ENCODE data around the gene CROCC. TPM values are rescaled to one million over a fixed set of nuclear protein-coding genes. Genes with fewer than 3 reads are reported as not detected.

The CROCC gene
- total and polyA plus RNA-seq, 9 of the 15 experiments (the other 6 are each of a cell fraction or from before 2014, with no cell fraction given): 0.17 to 15.4 (median 7.6) TPM

DNA sequence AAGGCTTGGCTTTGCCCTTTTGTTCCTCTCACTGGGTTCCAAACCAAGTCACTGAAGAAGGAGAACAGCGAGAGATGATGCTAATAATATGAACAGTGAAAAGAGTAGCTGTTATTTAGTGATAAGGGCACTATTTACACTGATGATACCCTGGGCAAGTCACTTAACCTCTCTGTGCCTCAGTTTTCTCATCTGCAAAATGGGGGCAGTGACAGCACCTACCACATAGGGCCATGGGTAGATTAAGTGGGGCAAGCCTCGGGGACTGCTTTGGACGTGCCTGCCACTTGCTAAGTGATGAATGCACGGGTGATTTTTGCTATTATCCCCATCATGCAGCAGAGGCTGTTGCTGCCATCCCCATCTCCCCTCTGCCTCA lies 80.8 kb downstream of the CROCC start (continued):
- TF ChIP-seq ESRRA (IDR thresholded peaks at IDR 0.05; ENCODE audit: borderline replicate concordance, low read depth): peak; percentile 71
- no peak for TF ChIP-seq PHB2 (IDR thresholded peaks at IDR 0.05; ENCODE audit: low read depth)
- peak in 1 of 2 experiments; percentile 88; a peak in 2 of 4 replicates for TF ChIP-seq RCOR1 (IDR thresholded peaks at IDR 0.05; ENCODE audit: borderline replicate concordance in 1 of 2, low read depth in 2 of 2, low read length in 2 of 2)

DNA sequence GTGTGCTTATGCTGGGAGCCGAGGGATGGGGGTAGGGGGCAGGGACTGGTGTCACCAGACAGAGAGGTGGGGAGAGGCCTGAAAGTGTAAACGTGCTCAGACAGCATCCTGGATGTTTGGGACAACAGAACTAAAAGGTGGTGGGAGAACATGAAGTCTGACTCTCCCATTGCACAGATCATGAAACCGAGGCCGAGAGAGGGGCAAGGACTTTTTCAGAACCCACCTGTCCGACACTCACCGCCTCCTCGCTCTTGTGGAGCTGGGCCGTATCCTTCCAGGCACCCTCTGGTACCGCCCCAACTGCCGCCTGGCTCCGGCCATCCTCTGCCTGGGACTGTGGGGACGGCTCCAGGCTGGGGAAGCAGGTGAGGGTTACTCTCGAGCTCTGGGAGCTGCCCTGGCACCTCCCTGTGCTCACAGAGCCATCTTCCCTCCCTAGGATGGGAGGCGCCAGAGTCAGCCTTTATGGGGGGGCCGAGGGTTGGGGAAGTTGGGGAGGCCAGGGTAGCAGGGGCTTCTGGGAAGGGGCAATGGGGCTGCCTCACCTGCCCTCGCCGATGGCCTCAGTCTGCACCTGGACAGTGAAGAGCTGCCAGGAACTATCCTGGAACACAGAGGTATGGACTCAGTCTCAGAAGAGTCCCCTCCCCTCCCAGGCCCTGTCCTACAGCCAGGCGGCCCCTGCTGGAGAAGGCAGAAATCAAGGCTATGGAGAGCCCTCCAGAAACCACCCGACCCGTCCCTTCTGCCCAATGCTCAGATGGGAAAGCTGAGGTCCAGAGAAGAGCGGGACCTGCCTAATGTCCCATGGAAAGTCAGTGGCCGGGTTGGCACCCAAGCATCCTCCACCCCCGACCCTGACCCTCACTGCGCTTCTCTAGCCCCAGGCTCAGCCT lies 83.0 kb downstream of the CROCC start:
- 85% methylated on average over 19 of the region's 24 CpGs for WGBS (ENCODE audit: insufficient coverage, low coverage, missing lambda C conversion rate)
- FAIRE-seq (no peak), DNase-seq (ENCODE audit: extremely low read depth in 1 of 4, low spot score in 3 of 4) (peak in 1 of 4 experiments; percentile 43), ATAC-seq (peak; percentile 76)
- Histone ChIP-seq H3K4me2 (ENCODE audit: insufficient read depth, low read length) (no peak overlapping the region), H3K9ac (ENCODE audit: insufficient read depth in 1 of 2, low read depth in 2 of 2, low read length in 2 of 2) (no peak overlapping the region; a peak in 1 of 4 replicates), H3K4me3 (no peak overlapping the region), H4K20me1 (replicated peaks; ENCODE audit: control insufficient read depth, insufficient read depth, low read length) (no peaks in the 10 kb centered on the region), H3K4me1 (replicated peaks in 1 of 2; ENCODE audit: control insufficient read depth in 2 of 2, insufficient read depth in 2 of 2, low read length in 2 of 2) (peaks cover 0 to 20% of the 10 kb centered on the region in 2 experiments; a peak in 3 of 5 replicates), H2AFZ (ENCODE audit: low read depth, low read length) (no peak overlapping the region), H3K27ac (ENCODE audit: extremely low read depth, low read depth, low read length) (no peak overlapping the region), H3K79me2 (ENCODE audit: control insufficient read depth, insufficient read depth, low read length) (no peaks in the 10 kb centered on the region), H3K9me3 (replicated peaks; ENCODE audit: control insufficient read depth, insufficient read depth, low read depth, low read length) (no peaks in the 10 kb centered on the region), H3K9me1 (ENCODE audit: control insufficient read depth, insufficient read depth, low read length) (no peaks in the 10 kb centered on the region), H3K36me3 (ENCODE audit: control insufficient read depth, insufficient read depth, low read length) (peaks cover 33% of the 10 kb centered on the region; the same call in 2 of the 3 replicates), H3K27me3 (ENCODE audit: control insufficient read depth in 2 of 2, insufficient read depth in 2 of 2, low read length in 2 of 2) (no peaks in the 10 kb centered on the region)
- intact Hi-C loops (cut with micrococcal nuclease) (no loop called here), in situ Hi-C loops (cut with MboI) (no loop called here)
- ChIA-PET CTCF (ENCODE audit: low intra/inter-chr PET ratio) (no interaction called here), POLR2A (interaction anchor here (1.2 kb wide), 1 partner anchor 9 kb away, joined by 3 read pairs; no protein-coding TSS in a partner anchor)
- BruUV-seq (replicated peaks): no TSS peak
- TF ChIP-seq BCOR (IDR thresholded peaks at IDR 0.05): peak; percentile 47; the same call in 1 of the 2 replicates
- TF ChIP-seq, protein P1, sequence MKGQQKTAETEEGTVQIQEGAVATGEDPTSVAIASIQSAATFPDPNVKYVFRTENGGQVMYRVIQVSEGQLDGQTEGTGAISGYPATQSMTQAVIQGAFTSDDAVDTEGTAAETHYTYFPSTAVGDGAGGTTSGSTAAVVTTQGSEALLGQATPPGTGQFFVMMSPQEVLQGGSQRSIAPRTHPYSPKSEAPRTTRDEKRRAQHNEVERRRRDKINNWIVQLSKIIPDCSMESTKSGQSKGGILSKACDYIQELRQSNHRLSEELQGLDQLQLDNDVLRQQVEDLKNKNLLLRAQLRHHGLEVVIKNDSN (CRISPR knock-in tag; IDR thresholded peaks at IDR 0.05): no peak
- peak in 1 of 2 experiments; percentile 38; a peak in 1 of 4 replicates for TF ChIP-seq KDM1A (IDR thresholded peaks at IDR 0.05)
- TF ChIP-seq TOE1 (IDR thresholded peaks at IDR 0.05; ENCODE audit: borderline replicate concordance): no peak
- no peak for TF ChIP-seq TOE1 (CRISPR knock-in tag; IDR thresholded peaks at IDR 0.05; ENCODE audit: borderline replicate concordance, low read depth)
- TF ChIP-seq RBM25 (IDR thresholded peaks at IDR 0.05; ENCODE audit: low read depth, low read length, severe bottlenecking): peak; percentile 71
- TF ChIP-seq MXI1 (IDR thresholded peaks at IDR 0.05; ENCODE audit: low read depth, low read length): no peak
- no peak for TF ChIP-seq GTF2F1 (IDR thresholded peaks at IDR 0.05; ENCODE audit: low read depth, low read length)
- TF ChIP-seq, protein P2, sequence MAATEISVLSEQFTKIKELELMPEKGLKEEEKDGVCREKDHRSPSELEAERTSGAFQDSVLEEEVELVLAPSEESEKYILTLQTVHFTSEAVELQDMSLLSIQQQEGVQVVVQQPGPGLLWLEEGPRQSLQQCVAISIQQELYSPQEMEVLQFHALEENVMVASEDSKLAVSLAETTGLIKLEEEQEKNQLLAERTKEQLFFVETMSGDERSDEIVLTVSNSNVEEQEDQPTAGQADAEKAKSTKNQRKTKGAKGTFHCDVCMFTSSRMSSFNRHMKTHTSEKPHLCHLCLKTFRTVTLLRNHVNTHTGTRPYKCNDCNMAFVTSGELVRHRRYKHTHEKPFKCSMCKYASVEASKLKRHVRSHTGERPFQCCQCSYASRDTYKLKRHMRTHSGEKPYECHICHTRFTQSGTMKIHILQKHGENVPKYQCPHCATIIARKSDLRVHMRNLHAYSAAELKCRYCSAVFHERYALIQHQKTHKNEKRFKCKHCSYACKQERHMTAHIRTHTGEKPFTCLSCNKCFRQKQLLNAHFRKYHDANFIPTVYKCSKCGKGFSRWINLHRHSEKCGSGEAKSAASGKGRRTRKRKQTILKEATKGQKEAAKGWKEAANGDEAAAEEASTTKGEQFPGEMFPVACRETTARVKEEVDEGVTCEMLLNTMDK (IDR thresholded peaks at IDR 0.05; ENCODE audit: borderline replicate concordance, insufficient read depth, low read depth, low read length, poor library complexity, severe bottlenecking): peak; percentile 80
- 0 out of 2 replicates have a peak, but pooled peaks have one; percentile 2 for TF ChIP-seq SMC3 (conservative IDR thresholded peaks at IDR 0.05; ENCODE audit: insufficient read depth, low read depth, low read length)
- TF ChIP-seq TAF15 (IDR thresholded peaks at IDR 0.05; ENCODE audit: low read depth, low read length): no peak
- TF ChIP-seq ADNP (tag; IDR thresholded peaks at IDR 0.05): peak; percentile 8; the same call in 1 of the 2 replicates
- no peak for TF ChIP-seq ZNF184 (CRISPR knock-in tag; IDR thresholded peaks at IDR 0.05)
- TF ChIP-seq RBM14 (IDR thresholded peaks at IDR 0.05; ENCODE audit: borderline replicate concordance, insufficient read depth, low read depth, low read length): no peak
